K562 (cell line): ENCODE measurements around the gene ARHGEF4. TPM values are rescaled to one million over a fixed set of nuclear protein-coding genes. Genes with fewer than 3 reads are reported as not detected.

Experiments
- BRD4 ChIP-seq: fragments of 200-600 bp; sonication (generic); IDR thresholded peaks from 2 replicates; pipeline ENCODE4 v1.6.1; 2017; ENCODE audit warnings: inconsistent platforms
- FOXJ3 ChIP-seq: sonication (generic); formaldehyde crosslinking; IDR thresholded peaks from 2 replicates; pipeline ENCODE4 v1.4.0; 2020; ENCODE audit warnings: mild to moderate bottlenecking, missing genetic modification reagents
- GATAD2A ChIP-seq: fragments of 450-650 bp; IDR thresholded peaks from 2 replicates; pipeline ENCODE4 v1.6.1; 2017
- KHSRP ChIP-seq: fragments of 450-650 bp; IDR thresholded peaks from 2 replicates; pipeline ENCODE4 v1.6.1; 2017
- MCM7 ChIP-seq, 2 experiments: fragments of 450-650 bp; IDR thresholded peaks; 2 replicates each; pipeline ENCODE4 v1.6.1; 2016 to 2018
- RAD21 ChIP-seq, 2 experiments: fragments of 250-450 bp in 1 of 2; fragments of 450-650 bp in 1 of 2; sonication (Bioruptor Pico) in 1 of 2; formaldehyde crosslinking in 1 of 2; IDR thresholded peaks in 1 of 2; conservative IDR thresholded peaks in 1 of 2; 2 replicates each; pipeline versions ENCODE4 v1.4.0 to v1.8.0; 2020 to 2022; ENCODE audit warnings: mild to moderate bottlenecking in 2 of 2, moderate library complexity in 1 of 2
- RCOR1 ChIP-seq, 2 experiments: IDR thresholded peaks; 2 replicates each; pipeline ENCODE4 v1.6.1; 2012; ENCODE audit warnings: low read depth in 2 of 2, low read length in 2 of 2, borderline replicate concordance in 1 of 2, improper control_type of control experiment in 1 of 2
- TARDBP ChIP-seq: fragments of 450-650 bp; IDR thresholded peaks from 2 replicates; pipeline ENCODE4 v1.6.1; 2016
- ZNF311 ChIP-seq: fragments of 250-450 bp; sonication (Bioruptor Pico); IDR thresholded peaks from 2 replicates; pipeline ENCODE4 v1.4.0; 2020; ENCODE audit warnings: mild to moderate bottlenecking, moderate library complexity
- ZNF507 ChIP-seq: conservative IDR thresholded peaks from 2 replicates; pipeline ENCODE4 v1.6.1; 2017; ENCODE audit warnings: missing genetic modification characterization, missing compliant biosample characterization
- ZNF707 ChIP-seq: fragments of 250-450 bp; sonication (Bioruptor Pico); conservative IDR thresholded peaks from 2 replicates; pipeline ENCODE4 v1.8.0; 2022; ENCODE audit warnings: inconsistent platforms, mild to moderate bottlenecking, moderate library complexity
- ZZZ3 ChIP-seq: fragments of 450-650 bp; IDR thresholded peaks from 2 replicates; pipeline ENCODE4 v1.6.1; 2016; ENCODE audit warnings: antibody characterized with exemption, mild to moderate bottlenecking, moderate library complexity
- polyA plus RNA-seq, 8 experiments: library from polyadenylated mRNA; depleted of rRNA in 4 of 8; stranded (reverse) in 5 of 8; unstranded in 3 of 8; fragments of >200 nt; fragmentation: Nextera tagmentation in 2 of 8; fragmentation: Illumina TruSeq in 1 of 8; extraction: Ambion mirVana in 2 of 8; extraction: Trizol in 1 of 8; gene quantifications; 2 replicates each; pipeline versions ENCODE4 v1.2.1 to v1.2.3, GENCODE V29; 2011 to 2014; ENCODE audit warnings: inconsistent platforms in 1 of 8, missing spikeins in 1 of 8
- total RNA-seq, 7 experiments: library from RNA; depleted of rRNA in 6 of 7; stranded (reverse); fragments of >200 nt in 6 of 7; fragmentation: Illumina TruSeq in 2 of 7; extraction: Trizol in 2 of 7; gene quantifications; 2 replicates each; pipeline versions ENCODE4 v1.2.1 to v1.2.3, GENCODE V29; 2011 to 2021; ENCODE audit warnings: low replicate concordance in 1 of 7
- TF ChIP-seq, protein P1 (sequence below): fragments of 250-450 bp; sonication (Bioruptor Pico); IDR thresholded peaks from 2 replicates; pipeline ENCODE4 v1.4.0; 2020; ENCODE audit warnings: mild to moderate bottlenecking, moderate library complexity
- TF ChIP-seq, protein P2 (sequence below): fragments of 450-650 bp; IDR thresholded peaks from 2 replicates; pipeline ENCODE4 v1.6.1; 2016; ENCODE audit warnings: antibody characterized with exemption
- TF ChIP-seq, protein P3 (sequence below): IDR thresholded peaks from 2 replicates; pipeline ENCODE4 v1.6.1; 2011; ENCODE audit warnings: borderline replicate concordance, low read depth, mild to moderate bottlenecking, moderate library complexity, low read length; ENCODE audit not compliant: insufficient read depth, poor library complexity, severe bottlenecking
- TF ChIP-seq, protein P4 (sequence below): fragments of 450-650 bp; formaldehyde crosslinking; IDR thresholded peaks from 2 replicates; pipeline ENCODE4 v1.4.0; 2020; ENCODE audit warnings: mild to moderate bottlenecking

The ARHGEF4 gene
- total and polyA plus RNA-seq, 9 of the 15 experiments (the other 6 are each of a cell fraction or from before 2014, with no cell fraction given): not detected

DNA sequence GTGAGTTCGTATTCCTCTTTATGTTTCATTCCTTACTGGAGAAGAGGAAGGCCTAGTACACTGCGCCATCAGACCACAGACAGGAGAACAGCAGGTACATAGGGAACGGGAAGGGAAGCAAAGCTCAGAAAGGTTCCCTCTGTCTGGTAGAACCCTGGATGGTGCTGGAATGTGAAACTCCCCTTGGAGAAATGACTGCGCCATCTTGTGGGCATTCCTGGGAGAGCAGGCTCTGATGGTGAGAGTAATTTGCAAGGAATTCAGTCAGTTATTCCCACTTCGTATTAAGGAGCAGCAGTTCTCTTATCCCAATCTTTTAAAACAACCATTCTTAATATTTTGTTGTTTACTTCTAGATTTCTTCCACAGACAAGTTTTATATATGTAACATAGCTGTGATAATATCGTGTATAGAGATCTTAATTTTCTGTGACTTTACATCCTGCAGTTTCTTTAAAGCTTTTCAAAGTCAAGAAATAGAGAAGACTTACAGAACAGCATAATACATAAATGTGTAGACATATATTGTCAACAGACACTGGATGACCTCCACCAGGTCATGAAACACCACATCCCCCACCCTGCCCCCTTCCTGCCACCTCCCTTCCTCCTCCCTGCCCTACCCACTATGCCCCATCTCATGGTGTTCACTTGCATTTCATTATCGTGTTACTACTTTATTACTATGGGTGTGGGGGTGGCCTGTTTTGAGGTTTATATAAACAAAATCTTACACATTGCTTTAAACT, 83.9 kb downstream of the ARHGEF4 start (continued):
- no peak for TF ChIP-seq KHSRP
- no peak for TF ChIP-seq ZNF311
- TF ChIP-seq BRD4: no peak
- TF ChIP-seq ZZZ3: no peak
- no peak for TF ChIP-seq MCM7 (IDR thresholded peaks at IDR 0.05)
- TF ChIP-seq, protein P1, sequence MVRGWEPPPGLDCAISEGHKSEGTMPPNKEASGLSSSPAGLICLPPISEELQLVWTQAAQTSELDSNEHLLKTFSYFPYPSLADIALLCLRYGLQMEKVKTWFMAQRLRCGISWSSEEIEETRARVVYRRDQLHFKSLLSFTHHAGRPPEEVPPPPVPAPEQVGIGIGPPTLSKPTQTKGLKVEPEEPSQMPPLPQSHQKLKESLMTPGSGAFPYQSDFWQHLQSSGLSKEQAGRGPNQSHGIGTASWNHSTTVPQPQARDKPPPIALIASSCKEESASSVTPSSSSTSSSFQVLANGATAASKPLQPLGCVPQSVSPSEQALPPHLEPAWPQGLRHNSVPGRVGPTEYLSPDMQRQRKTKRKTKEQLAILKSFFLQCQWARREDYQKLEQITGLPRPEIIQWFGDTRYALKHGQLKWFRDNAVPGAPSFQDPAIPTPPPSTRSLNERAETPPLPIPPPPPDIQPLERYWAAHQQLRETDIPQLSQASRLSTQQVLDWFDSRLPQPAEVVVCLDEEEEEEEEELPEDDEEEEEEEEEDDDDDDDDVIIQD (CRISPR knock-in tag): no peak
- TF ChIP-seq GATAD2A: no peak
- TF ChIP-seq, protein P2, sequence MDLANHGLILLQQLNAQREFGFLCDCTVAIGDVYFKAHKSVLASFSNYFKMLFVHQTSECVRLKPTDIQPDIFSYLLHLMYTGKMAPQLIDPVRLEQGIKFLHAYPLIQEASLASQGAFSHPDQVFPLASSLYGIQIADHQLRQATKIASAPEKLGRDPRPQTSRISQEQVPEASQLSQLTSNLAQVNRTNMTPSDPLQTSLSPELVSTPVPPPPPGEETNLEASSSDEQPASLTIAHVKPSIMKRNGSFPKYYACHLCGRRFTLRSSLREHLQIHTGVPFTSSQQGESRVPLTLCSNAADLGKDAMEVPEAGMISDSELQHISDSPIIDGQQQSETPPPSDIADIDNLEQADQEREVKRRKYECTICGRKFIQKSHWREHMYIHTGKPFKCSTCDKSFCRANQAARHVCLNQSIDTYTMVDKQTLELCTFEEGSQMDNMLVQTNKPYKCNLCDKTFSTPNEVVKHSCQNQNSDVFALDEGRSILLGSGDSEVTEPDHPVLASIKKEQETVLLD: no peak
- no peak for TF ChIP-seq ZNF507 (tag)
- TF ChIP-seq, protein P3, sequence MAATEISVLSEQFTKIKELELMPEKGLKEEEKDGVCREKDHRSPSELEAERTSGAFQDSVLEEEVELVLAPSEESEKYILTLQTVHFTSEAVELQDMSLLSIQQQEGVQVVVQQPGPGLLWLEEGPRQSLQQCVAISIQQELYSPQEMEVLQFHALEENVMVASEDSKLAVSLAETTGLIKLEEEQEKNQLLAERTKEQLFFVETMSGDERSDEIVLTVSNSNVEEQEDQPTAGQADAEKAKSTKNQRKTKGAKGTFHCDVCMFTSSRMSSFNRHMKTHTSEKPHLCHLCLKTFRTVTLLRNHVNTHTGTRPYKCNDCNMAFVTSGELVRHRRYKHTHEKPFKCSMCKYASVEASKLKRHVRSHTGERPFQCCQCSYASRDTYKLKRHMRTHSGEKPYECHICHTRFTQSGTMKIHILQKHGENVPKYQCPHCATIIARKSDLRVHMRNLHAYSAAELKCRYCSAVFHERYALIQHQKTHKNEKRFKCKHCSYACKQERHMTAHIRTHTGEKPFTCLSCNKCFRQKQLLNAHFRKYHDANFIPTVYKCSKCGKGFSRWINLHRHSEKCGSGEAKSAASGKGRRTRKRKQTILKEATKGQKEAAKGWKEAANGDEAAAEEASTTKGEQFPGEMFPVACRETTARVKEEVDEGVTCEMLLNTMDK: no peak
- no peak for TF ChIP-seq TARDBP
- no peak for TF ChIP-seq FOXJ3
- no peak for TF ChIP-seq RCOR1 (IDR thresholded peaks at IDR 0.05; ENCODE audit: borderline replicate concordance in 1 of 2, low read depth in 2 of 2, low read length in 2 of 2)
- no peak for TF ChIP-seq ZNF707
- TF ChIP-seq, protein P4, sequence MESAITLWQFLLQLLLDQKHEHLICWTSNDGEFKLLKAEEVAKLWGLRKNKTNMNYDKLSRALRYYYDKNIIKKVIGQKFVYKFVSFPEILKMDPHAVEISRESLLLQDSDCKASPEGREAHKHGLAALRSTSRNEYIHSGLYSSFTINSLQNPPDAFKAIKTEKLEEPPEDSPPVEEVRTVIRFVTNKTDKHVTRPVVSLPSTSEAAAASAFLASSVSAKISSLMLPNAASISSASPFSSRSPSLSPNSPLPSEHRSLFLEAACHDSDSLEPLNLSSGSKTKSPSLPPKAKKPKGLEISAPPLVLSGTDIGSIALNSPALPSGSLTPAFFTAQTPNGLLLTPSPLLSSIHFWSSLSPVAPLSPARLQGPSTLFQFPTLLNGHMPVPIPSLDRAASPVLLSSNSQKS (CRISPR knock-in tag): no peak
- TF ChIP-seq RAD21 (CRISPR knock-in tag; conservative IDR thresholded peaks at IDR 0.05 in 1 of 2, IDR thresholded peaks at IDR 0.05 in 1 of 2): peak; percentile 48 to 78; a peak in 3 of 4 replicates
